ENCODE data around the gene TSHZ2. TPM values are rescaled to one million over a fixed set of nuclear protein-coding genes. Genes with fewer than 3 reads are reported as not detected.

TSHZ2 gene
- total RNA-seq, 1 donor from 2014 or later = 22.9 TPM

GRCh38 chr20:53127027-53127426 lies 154.9 kb downstream of the TSHZ2 start:
- Mint-ChIP-seq H3K4me3 (ENCODE audit: low read depth) (no peak overlapping the region), H3K27ac (no peak overlapping the region), H3K9me3 (ENCODE audit: low read depth) (no peaks in the 10 kb centered on the region), H3K27me3 (no peaks in the 10 kb centered on the region), H3K36me3 (ENCODE audit: insufficient read depth) (no peaks in the 10 kb centered on the region), H3K4me1 (ENCODE audit: low read depth) (peaks cover 2% of the 10 kb centered on the region)
- no peak for DNase-seq (ENCODE audit: low spot score, unreplicated experiment)
- no peak for TF ChIP-seq CTCF (IDR thresholded peaks at IDR 0.05; ENCODE audit: unreplicated experiment)

- H3K4me1 Mint-ChIP-seq (ENCODE audit: low read depth) = peaks cover 4% of the 10 kb centered on the region
- H3K27ac Mint-ChIP-seq = no peak overlapping the region
- no peaks in the 10 kb centered on the region for H3K9me3 Mint-ChIP-seq (ENCODE audit: low read depth)
- TF ChIP-seq CTCF (IDR thresholded peaks at IDR 0.05; ENCODE audit: unreplicated experiment) = no peak
- H3K36me3 Mint-ChIP-seq (ENCODE audit: insufficient read depth) = no peaks in the 10 kb centered on the region
- DNase-seq (ENCODE audit: low spot score, unreplicated experiment) = no peak
- no peaks in the 10 kb centered on the region for H3K27me3 Mint-ChIP-seq
- no peak overlapping the region for H3K4me3 Mint-ChIP-seq (ENCODE audit: low read depth)
Measured at GRCh38 chr20:53128004-53128403, 155.8 kb downstream of the TSHZ2 start.

- Mint-ChIP-seq H3K36me3 (ENCODE audit: insufficient read depth) (no peaks in the 10 kb centered on the region), H3K4me3 (ENCODE audit: low read depth) (no peak overlapping the region), H3K27me3 (no peaks in the 10 kb centered on the region), H3K9me3 (ENCODE audit: low read depth) (no peaks in the 10 kb centered on the region), H3K4me1 (ENCODE audit: low read depth) (peaks cover 7% of the 10 kb centered on the region), H3K27ac (no peak overlapping the region)
- DNase-seq (ENCODE audit: low spot score, unreplicated experiment) = no peak
- TF ChIP-seq CTCF (IDR thresholded peaks at IDR 0.05; ENCODE audit: unreplicated experiment) = no peak
Measured at GRCh38 chr20:53129563-53129962, 157.4 kb downstream of the TSHZ2 start.

GRCh38 chr20:53130795-53131194 lies 158.6 kb downstream of the TSHZ2 start:
- Mint-ChIP-seq H3K4me1 (ENCODE audit: low read depth) (peaks cover 7% of the 10 kb centered on the region), H3K4me3 (ENCODE audit: low read depth) (no peak overlapping the region), H3K27me3 (no peaks in the 10 kb centered on the region), H3K36me3 (ENCODE audit: insufficient read depth) (no peaks in the 10 kb centered on the region), H3K9me3 (ENCODE audit: low read depth) (no peaks in the 10 kb centered on the region), H3K27ac (no peak overlapping the region)
- no peak for DNase-seq (ENCODE audit: low spot score, unreplicated experiment)
- no peak for TF ChIP-seq CTCF (IDR thresholded peaks at IDR 0.05; ENCODE audit: unreplicated experiment)

GRCh38 chr20:53133125-53133524 lies 161.0 kb downstream of the TSHZ2 start:
- Mint-ChIP-seq H3K4me1 (ENCODE audit: low read depth) (peaks cover 6% of the 10 kb centered on the region), H3K9me3 (ENCODE audit: low read depth) (no peaks in the 10 kb centered on the region), H3K27ac (no peak overlapping the region), H3K36me3 (ENCODE audit: insufficient read depth) (no peaks in the 10 kb centered on the region), H3K27me3 (no peaks in the 10 kb centered on the region), H3K4me3 (ENCODE audit: low read depth) (no peak overlapping the region)
- TF ChIP-seq CTCF (IDR thresholded peaks at IDR 0.05; ENCODE audit: unreplicated experiment) = no peak
- no peak for DNase-seq (ENCODE audit: low spot score, unreplicated experiment)

All from progenitor cell of endocrine pancreas (in vitro differentiated cells).